Endothelial cell (in vitro differentiated cells): ENCODE measurements around the gene GALNT13. TPM values are rescaled to one million over a fixed set of nuclear protein-coding genes. Genes with fewer than 3 reads are reported as not detected.

Experiments
- DNase-seq: peaks from one replicate; pipeline ENCODE4 v3.0.0; 2021; ENCODE audit warnings: low spot score
- H3K27ac Mint-ChIP-seq: one replicate; pipeline ENCODE4 v1.8.0; 2021; ENCODE audit warnings: mixed read lengths, inconsistent platforms; ENCODE audit not compliant: unreplicated experiment
- H3K27me3 Mint-ChIP-seq: one replicate; pipeline ENCODE4 v1.8.0; 2021; ENCODE audit warnings: mild to moderate bottlenecking, moderate library complexity, mixed read lengths, inconsistent platforms; ENCODE audit not compliant: unreplicated experiment
- H3K36me3 Mint-ChIP-seq: one replicate; pipeline ENCODE4 v1.8.0; 2021; ENCODE audit warnings: mild to moderate bottlenecking, low read depth, mixed read lengths, inconsistent platforms; ENCODE audit not compliant: unreplicated experiment
- H3K4me1 Mint-ChIP-seq: one replicate; pipeline ENCODE4 v1.8.0; 2021; ENCODE audit warnings: mild to moderate bottlenecking, mixed read lengths, inconsistent platforms; ENCODE audit not compliant: unreplicated experiment
- H3K4me3 Mint-ChIP-seq: one replicate; pipeline ENCODE4 v1.8.0; 2021; ENCODE audit warnings: mild to moderate bottlenecking, mixed read lengths, inconsistent platforms; ENCODE audit not compliant: unreplicated experiment
- H3K9me3 Mint-ChIP-seq: one replicate; pipeline ENCODE4 v1.8.0; 2021; ENCODE audit warnings: mixed read lengths, inconsistent platforms; ENCODE audit not compliant: unreplicated experiment
- CTCF ChIP-seq: fragments of 200-600 bp; sonication (generic); IDR thresholded peaks from one replicate; pipeline ENCODE4 v1.5.0; 2021; ENCODE audit warnings: antibody characterized with exemption; ENCODE audit not compliant: unreplicated experiment
- total RNA-seq: library from RNA; stranded (reverse); fragmentation: NEBNext Ultra II Directional; extraction: Animal tissue kit (Norgen Biotek cat#: 25700); gene quantifications from one replicate; pipeline ENCODE4 v1.2.1, GENCODE V29; 2021; ENCODE audit not compliant: unreplicated experiment

Gene GALNT13
- total RNA-seq, 1 donor from 2014 or later, result 26.3 TPM

DNA sequence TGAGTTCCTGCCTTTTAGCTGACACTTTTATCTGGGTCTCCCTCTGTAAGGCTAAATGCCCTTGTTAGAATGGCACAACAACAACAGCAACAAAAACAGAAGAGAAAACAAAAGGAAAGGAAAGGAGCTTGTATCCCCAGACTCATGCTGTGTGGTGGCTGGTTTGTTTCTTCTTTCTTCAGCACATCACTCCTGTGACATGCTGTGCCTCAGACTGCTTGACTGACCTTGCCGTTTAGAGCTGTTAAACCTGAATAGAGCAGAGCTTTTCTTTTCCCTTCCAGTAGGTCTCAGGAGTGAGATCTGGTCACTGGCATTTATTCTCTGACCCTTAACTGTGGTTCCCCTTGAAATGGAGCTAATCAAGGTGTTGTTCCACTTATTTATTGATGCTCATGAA is 18.9 kb downstream of the GALNT13 start:
- no peak for DNase-seq
- Mint-ChIP-seq H3K36me3 (no peaks in the 10 kb centered on the region), H3K27ac (no peak overlapping the region), H3K4me3 (no peak overlapping the region), H3K4me1 (peaks cover 18% of the 10 kb centered on the region), H3K9me3 (no peaks in the 10 kb centered on the region), H3K27me3 (no peaks in the 10 kb centered on the region)
- no peak for TF ChIP-seq CTCF

DNA sequence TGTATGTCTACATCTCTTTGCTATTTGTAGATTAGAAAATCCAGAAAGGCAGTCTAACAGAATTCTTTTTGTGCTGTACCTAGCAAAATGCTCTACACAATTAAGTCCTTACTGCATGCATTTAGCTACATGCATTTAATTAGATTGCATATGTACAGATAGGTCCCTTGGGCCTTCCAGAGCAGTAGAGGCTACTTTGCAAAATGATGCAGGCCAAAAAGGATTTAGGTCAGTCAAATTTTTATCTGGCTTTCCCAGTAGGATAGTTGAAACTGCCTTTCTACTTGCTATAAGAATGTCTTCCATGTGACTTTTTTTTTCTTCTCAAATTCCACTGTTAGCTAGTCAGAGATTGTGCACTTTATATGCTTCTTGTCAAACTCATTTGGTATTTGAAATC is 19.3 kb downstream of the GALNT13 start:
- no peak for TF ChIP-seq CTCF
- H3K27me3 Mint-ChIP-seq, result no peaks in the 10 kb centered on the region
- no peaks in the 10 kb centered on the region for H3K9me3 Mint-ChIP-seq
- no peak for DNase-seq
- no peak overlapping the region for H3K4me3 Mint-ChIP-seq
- no peaks in the 10 kb centered on the region for H3K36me3 Mint-ChIP-seq
- H3K4me1 Mint-ChIP-seq, result peaks cover 18% of the 10 kb centered on the region
- no peak overlapping the region for H3K27ac Mint-ChIP-seq

DNA sequence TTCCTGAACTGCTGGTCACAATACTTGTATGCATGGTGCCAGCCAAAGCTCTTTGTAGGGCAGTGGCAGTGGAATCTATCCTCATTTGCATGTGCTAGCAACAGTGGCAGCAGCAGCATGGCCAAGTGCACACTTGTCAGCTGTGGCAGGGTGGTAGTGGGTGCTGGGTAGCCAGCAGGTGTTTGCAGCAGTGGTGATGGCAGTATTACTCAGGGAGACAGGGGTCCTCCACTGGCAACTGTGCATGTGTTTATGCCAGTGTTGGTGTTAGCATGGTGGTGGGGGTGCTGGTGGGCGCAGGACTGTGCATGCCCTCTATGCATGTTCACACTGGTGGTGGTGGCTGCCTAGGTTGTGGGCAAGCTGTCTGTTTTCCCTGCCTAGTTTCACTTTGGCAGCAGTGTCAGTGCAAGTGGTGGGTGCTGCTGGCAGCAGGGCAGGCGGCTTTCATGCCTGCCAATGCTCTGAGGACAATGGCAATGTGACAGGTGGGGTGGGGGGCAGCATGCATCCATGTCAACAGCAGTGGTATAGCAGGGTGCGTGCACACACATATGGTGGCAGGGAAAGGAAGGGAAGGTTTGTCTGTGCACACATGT is 41.2 kb downstream of the GALNT13 start:
- no peaks in the 10 kb centered on the region for H3K9me3 Mint-ChIP-seq
- H3K4me3 Mint-ChIP-seq, result no peak overlapping the region
- no peak overlapping the region for H3K27ac Mint-ChIP-seq
- no peak for TF ChIP-seq CTCF
- H3K36me3 Mint-ChIP-seq, result peaks cover 7% of the 10 kb centered on the region
- no peaks in the 10 kb centered on the region for H3K27me3 Mint-ChIP-seq
- DNase-seq, result no peak
- H3K4me1 Mint-ChIP-seq, result peaks cover 4% of the 10 kb centered on the region

DNA sequence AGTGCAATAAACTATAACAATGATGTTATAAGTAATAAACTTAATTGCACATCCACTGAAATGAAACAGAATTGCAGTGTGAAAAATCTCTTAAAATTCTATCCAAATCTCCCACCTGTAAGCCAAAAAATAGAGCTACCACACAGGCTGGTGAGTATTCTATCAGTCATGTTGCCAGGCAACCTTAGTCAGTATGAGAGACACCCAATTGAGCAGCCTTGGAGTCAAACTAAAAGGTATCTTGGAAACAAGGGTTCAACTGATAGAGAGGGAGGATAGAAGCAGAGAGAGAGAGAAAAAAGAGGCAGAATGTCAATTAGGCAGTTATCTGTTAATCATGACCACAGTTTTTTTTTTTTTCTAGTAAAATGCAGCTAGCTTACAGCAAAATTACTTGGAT is 45.8 kb downstream of the GALNT13 start:
- Mint-ChIP-seq H3K27ac (no peak overlapping the region), H3K9me3 (no peaks in the 10 kb centered on the region), H3K4me1 (peaks cover 4% of the 10 kb centered on the region), H3K27me3 (no peaks in the 10 kb centered on the region), H3K36me3 (no peaks in the 10 kb centered on the region), H3K4me3 (no peak overlapping the region)
- TF ChIP-seq CTCF, result no peak
- no peak for DNase-seq

DNA sequence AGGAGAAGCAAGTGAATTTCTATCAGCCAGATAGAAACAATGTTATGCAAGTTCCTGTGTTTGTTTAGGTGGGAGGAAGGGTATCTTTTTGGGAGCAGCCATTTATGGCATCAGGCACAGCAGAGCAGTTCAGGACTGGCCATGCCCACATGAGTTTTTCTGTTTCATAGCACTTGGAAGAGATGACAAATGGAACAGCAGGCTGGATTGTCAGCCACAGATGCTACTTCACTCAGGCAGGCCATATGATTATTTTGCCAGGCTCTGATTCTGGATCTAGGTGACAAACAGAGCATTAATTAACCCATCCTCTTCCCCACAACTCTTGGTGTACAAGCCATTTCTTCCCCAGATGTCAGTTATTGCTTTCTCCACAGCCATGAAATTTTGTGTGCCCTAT is 63.8 kb downstream of the GALNT13 start:
- Mint-ChIP-seq H3K4me1 (peaks cover 12% of the 10 kb centered on the region), H3K27me3 (peaks cover 5% of the 10 kb centered on the region), H3K9me3 (no peaks in the 10 kb centered on the region), H3K4me3 (no peak overlapping the region), H3K36me3 (no peaks in the 10 kb centered on the region), H3K27ac (no peak overlapping the region)
- no peak for TF ChIP-seq CTCF
- DNase-seq, result no peak
